ENCODE results near the gene DYNLT2B.
"Not testable (repeated sequence)": the region's sequence is repeated elsewhere in the genome, so short reads cannot be mapped to it uniquely, and the experiment has no call there.

The DYNLT2B gene

DNA sequence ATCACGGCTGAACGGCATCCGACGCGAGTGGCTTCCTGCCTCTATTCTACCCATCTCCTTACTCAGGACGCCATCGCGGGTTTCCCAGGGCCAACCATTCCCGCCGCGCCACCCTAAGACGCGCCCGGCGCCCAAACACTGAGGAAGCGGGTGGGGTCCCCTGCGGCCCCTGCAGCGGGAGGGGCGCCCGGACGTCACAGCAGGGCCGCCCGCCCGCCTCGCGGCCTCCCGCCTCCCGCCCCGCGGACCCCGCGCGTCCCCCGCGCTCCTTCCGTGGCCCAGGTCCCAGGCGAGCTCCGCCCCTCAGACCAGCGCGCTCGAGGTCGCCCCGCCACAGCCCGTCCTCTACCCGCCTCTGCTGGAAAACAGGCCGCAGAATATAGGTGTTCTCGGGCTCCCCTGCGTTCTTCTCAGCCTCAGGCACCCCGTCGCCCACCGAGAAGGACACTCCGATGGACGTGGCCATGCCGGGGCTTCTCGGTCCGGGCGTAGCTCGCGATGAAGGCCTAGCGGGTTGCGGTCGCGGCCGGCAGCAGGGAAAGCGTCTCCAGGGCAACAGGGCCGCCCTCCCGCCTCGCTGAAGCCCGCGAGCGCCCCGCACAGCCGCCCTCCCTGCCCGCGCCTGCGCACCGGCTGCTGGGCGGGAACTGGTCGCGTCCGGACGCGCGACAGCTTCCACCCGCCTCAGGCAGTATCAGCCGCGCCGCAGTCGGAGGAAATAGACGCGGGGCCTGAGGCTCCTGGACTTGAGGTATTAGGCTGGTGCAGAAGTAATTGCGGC lies at the start of gene DYNLT2B:
DYNLT2B (minus strand) TSS at position 554 of the 781 bp plus-strand sequence; CDS start at position 466, 88 bp downstream.
- DNase-seq, result peak; percentile 91

DNA sequence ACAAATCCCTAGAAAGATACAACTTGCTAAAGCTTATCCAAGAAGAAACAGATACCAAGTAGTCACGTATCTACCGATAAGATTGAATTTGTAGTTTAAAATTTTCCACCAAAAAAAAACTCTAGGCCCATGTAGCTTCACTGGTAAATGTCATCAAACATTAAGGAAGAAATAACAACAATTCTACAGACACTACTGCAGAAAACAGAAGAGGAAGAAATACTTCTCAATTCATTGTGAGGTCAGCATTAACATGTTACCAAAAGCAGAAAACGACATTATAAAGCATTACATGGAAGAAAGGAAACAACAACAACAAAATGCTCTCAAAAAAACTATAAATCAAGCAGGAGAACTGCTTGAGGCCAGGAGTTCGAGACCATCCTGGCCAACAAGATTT lies 47.7 kb upstream of the DYNLT2B start:
- no peak for DNase-seq

DNA sequence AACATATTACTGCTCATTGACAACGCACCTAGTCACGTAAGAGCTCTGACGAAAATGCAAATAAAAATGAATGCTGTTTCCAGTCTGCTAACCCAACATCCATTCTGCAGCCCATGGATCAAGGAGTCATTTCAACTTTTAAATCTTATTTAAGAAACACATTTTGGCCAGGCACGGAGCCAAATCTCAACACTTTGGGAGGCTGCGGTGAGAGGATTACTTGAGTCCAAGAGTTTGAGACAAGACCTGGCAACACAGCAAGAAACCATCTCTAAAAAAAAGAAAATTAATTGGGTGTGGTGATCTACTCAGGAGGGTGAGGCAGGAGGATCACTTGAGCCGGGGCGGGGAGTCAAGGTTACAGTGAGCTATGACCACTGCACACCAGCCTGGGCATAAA lies 42.5 kb upstream of the DYNLT2B start:
- DNase-seq, result no peak

DNA sequence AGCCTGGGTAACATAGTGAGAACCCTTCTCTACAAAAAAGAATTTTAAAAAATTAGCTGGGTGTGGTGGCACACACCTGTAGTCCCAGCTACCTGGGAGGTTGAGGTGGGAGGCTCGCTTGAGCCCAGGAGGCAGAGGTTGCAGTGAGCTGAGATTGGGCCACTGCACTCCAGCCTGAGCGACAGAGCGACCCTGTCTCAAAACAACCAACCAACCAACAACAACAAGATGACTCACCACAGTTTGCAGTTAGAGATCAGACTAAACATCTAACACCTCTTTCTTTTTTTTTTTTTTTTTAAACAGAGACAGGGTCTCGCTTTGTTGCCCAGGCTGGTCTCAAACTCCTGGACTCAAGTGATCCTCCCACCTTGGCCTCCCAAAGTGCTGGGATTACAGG lies 40.5 kb upstream of the DYNLT2B start:
- not testable (repeated sequence) for DNase-seq

DNA sequence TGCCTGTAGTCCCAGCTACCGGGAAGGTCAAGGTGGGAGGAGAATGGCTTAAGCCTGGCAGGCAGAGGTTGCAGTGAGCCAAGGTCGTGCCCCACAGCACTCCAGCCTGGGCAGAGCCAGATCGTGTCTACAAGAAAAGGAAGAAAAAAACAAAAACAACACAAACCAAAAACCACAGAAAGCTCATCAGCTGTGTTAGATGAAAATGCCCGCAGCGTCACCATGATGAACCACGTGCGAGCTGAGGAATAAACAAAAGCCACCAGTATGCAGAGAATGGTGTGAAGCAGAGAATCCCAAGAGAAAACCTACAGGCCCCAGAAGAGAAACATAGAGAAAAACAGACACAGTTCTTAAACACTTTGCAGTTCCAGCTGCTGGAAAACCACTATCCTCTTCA lies 39.9 kb upstream of the DYNLT2B start:
- DNase-seq, result peak; percentile 26

DNA sequence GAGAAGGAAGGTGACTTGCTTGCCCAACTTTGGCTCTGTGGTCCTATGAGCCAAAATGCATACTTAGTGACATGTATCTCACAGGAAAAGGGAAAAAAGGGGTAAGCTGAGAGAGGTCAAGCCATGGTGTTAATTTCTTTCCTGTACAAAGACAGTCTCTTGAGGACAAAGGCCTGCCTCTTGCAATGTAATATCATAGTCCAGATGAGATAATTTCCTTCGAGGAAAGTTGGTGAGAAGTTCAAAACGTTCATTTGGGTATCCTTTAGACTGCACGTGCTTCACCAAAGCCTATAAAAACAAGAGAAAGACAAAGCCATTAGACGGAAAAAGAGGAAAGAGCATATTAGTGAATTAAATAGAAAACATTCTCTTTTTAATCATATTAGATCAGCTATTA lies 38.5 kb upstream of the DYNLT2B start:
- no peak for DNase-seq

DNA sequence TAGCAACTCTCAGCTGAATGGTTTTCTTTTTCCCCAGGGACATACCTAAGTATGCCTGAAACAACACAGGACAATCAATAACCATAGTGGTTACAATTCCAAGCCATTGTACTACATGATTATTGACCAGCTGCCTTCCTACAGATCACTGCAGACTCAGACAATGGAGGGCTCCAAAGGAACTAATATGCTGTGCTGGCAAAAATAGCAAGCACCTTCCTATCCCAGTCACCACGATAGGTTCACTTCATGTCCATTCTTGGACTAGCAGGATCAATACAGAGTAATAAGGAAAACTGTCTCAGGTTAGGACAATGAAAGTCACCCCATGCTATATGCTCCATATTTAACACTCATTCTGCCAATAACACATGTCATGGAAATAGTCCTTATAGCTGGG lies 37.6 kb upstream of the DYNLT2B start:
- DNase-seq, result no peak

DNA sequence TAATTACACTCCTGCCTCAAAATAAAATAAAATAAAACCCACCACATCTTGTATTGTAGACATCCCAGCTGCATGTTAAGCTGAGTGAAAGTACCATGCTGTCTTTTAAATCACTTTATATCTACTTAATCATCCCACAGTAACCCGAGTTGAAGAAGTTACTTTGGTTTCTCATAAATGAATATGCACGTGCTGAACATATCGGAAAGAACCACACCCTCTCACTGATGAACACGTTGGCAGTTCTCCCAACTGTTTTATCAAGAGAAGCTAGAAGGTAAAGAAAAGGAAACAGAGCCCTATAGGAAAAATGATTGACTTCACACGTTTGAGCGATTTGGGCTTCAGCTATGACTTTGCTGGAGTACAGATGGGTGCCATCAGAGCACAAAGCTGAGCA lies 36.1 kb upstream of the DYNLT2B start:
- no peak for DNase-seq

DNA sequence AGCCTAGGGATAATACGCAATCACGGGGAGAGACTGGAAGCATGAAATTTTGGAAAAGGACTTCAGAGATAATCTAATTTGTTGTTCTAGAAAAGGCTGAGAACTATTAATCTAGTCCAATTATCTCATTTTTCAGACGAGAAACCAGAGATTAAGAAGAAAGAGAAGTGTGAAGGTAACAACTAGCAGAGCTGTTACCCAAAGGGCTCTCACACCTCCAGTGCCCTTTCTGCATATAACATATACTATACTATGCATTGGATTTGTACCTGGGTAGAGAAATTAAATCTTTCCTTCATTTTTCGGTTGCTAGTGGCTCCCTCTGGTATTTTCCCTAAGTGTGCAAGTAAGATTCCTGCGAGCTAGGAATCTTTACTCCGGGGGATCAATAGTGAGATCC lies 33.5 kb upstream of the DYNLT2B start:
- no peak for DNase-seq

DNA sequence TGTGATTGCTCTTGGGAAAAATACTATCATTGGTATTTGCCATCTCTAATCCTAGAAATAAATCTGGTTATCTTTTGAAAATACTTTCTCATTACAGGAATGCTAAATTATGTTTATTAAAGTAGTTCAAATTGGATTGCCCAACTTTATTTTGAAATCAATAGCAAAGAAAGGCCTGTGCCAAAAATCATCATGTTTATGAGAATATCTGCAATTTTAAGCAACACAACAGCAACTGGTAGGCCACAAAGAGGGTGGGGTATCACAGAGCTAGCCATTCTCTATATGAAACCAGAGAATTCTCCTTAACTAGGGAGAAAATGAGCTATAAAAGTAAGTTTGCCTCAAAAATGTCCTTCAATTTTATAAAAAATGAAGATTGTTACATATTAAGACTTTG lies 32.0 kb upstream of the DYNLT2B start:
- no peak for DNase-seq

DNA sequence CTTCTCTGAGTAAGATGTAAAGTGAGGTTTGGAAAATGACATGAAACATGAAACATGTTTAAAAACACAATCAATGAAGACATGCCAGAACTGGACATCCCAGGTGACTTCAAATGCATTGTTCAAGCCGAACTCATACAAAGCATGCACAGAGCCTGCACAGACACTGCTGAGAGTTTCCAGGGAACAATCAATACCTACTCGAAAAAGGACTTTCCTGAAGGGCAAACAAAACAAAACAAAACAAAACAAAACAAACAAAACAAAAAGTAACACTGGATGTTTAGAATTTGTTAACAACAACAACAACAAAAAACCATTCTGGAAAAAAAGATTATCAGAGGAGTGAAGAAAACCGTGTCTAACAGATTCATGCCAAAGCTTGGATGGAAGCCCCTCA lies 30.7 kb upstream of the DYNLT2B start:
- DNase-seq, result no peak

DNA sequence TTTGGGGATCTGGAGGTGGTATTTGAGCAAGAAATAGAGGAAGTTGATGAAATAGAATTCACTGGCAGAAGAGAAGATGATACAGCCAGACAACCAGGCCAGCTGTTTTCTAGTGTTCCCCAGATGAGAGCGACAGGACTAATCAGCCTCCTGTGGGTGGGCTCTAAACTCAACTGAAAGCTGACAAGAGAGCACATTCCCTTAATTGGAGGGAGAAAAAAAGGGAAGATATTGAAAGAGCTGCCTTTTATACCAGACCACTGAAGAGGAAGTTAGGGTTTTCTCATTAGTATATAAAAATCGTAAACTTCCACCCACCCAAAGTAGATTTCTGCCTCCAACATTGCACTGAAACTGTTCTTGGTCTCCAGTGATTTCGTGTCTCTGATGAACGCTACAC lies 26.6 kb upstream of the DYNLT2B start:
- no peak for DNase-seq

DNA sequence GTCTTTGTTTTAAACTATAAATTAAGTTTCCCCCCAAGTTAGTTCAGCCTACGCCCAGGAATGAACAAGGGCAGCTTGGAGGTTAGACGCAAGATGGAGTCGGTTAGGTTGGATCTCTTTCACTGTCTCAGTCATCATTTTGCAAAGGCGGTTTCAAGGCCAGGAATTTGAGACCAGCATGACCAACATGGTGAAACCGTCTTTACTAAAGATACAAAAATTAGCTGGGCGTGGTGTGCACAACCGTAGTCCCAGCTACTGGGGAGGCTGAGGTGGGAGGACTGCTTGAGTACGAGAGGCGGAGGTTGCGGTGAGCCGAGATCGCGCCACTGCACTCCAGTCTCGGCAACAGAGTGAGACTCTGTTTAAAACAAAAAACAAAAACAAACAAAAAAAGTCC lies 25.9 kb upstream of the DYNLT2B start:
- DNase-seq, result not testable (repeated sequence)

DNA sequence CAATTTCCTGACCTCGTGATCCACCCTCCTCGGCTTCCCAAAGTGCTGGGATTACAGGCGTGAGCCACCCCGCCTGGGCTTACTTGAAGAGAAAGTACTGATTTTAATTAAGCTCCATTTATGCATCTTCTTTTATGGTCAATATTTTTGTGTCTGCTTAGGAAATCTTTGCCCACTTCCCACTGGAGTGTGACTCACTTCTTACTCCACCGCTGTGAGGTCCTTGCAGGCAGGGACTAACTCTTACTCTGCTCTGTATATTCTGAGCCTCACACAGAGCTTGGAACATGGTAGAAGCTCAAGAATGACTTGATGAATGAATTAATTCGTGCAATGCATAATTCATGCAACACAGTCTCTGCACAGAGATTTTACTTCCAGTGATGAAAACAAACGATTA lies 23.1 kb upstream of the DYNLT2B start:
- DNase-seq, result no peak

DNA sequence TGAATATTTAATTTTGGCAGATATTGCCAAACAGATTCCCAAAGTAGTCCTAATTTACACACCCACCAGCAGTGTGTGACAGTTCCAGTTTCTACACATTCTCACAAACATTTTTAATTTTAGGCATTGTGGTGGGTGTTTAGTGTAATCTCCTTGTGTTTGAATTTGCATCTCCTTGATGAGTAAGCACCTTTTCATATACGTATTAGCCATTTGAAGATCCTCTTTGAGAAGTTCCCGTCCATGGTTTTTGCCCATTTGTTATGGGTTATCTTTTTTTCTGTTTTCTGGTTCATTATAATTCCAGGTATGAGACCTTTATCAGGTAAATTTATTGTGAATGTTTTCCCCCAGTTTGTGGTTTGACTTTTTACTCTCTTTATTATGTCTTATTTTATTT lies 22.4 kb upstream of the DYNLT2B start:
- DNase-seq, result no peak

DNA sequence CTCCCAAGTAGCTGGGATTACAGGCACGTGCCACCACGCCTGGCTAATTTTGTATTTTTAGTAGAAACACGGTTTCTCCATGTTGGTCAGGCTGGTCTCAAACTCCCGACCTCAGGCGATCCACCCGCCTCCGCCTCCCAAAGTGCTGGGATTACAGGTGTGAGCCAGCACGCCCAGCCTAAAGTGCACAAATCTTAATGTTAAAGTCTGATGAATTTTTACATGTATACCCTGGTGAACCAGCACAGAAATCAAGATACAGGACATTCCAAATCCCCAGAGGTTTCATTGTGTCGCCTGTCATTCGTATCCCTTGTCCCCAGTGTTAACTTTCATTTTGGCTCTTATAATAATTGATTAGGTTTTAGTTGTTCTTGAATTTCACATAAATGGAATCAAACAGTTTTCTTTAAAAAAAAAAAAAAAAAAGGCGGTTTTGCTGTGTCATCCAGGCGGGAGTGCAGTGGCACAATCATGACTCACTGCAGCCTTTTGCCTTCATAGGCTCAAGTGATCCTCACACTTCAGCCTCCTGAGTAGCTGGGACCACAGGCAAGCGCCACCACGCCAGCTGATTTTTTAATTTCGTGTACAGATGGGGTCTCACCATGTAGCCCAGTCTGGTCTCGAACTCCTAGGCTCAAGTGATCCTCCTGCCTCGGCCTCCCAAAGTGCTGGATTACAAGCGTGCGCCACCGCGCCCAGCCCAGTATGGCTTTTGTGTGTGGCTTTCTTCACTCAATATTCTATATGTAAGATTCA lies 21.6 kb upstream of the DYNLT2B start:
- no peak for DNase-seq

DNA sequence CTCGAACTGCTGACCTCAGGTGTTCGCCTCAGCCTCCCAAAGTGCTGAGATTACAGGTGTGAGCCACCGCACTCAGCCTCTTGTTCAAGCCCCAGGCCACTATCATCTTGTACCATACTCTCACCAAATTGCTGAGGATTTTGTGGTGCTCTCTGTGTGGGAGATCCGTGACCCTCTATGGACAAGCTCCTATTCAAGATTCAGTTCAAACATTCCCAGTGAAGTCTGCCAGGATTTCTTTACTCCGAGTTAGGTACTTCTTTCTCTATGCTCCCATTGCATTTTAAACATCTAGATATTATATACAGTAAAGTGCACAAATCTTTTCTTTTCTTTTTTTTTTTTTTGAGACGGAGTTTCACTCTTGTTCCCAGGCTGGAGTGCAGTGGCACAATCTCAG lies 21.0 kb upstream of the DYNLT2B start:
- DNase-seq, result no peak

DNA sequence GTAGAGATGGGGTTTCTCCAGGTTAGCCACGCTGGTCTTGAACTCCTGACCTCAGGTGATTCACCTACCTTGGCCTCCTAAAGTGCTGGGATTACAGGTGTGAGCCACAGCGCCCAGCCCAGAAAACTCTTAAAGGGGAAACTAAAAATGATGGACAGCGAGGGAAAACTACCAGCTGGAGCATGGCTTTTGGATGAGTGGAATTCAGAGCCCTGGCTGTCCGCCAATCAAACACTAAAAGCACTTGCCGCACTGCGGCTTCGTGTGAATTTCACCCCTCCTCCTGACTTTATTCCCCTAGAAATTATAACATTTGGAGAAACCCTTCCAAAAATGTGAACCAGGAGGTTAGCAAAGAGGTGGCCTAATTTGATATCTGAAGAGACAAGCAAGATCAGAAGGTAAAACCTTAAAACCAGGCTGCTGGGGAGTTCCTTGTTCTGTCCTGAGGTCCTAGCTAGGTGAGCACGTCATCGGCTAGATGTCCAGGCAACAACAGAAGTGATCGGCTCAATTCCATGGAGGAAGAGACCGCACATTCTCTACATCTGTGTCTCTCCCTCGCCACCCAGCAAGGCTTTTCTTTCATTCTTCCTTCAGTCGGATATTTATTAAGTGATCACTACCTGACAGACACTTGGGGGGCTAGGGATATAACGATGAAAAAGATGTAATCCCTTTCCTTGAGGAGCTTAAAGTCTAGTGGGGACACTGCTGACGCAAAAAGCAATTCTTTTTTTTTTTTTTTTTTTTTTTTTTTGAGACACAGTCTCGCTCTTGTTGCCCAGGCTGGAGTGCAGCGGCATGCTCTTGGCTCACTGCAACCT lies 18.5 kb upstream of the DYNLT2B start:
- DNase-seq, result no peak

DNA sequence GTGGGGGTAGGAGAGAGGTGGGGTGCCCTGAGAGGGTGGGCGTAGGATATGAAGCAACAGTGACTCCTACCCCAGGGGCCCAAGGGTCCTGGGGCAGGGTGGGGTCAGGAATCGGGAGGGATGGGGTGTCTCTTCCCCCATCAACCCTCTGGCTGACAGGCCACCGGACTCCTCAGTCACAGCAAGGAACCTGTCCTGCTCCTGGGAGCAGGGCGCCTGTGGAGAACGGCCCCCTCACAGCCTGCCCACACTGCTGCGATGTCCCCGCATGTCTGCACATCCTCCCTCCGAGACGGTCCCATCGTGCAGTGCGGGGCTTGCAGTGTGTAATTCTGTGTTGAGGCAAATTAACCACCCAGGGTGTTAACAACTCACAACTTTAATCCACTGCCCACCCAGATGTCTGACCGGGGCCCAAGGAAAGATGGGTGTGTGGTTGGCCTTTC lies 17.5 kb upstream of the DYNLT2B start:
- no peak for DNase-seq

DNA sequence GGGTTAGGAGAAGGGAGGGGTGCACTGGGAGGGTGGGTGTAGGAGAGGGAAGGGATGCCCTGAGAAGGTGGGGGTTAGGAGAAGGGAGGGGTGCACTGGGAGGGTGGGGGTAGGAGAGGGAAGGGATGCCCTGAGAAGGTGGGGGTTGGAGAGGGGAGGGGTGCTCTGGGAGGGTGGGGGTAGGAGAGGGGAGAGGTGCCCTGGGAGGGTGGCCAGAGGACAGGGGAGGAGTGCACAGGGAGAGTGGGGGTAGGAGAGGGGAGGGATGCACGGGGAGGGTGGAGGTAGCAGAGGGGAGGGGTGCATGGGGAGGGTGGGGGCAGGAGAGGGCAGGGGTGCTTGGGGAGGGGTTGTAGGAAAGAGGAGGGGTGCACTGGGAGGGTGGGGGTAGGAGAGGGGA lies 16.9 kb upstream of the DYNLT2B start:
- DNase-seq, result no peak

DNA sequence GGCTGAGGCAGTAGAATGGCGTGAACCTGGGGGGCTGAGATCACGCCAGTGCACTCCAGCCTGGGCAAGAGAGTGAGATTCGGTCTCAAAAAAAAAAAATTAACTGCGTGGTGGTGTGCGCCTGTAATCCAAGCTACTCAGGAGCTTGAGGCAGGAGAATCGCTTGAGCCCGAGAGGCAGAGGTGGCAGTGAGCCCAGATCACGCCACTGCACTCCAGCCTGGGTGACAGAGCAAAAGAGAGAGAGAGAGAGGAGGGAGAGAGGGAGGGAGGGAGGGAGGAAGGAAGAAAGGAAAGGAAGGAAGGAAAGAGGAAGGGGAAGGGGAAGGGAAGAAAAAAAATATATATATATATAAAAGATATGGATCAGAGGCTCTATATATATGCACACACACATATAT lies 14.1 kb upstream of the DYNLT2B start:
- no peak for DNase-seq

DNA sequence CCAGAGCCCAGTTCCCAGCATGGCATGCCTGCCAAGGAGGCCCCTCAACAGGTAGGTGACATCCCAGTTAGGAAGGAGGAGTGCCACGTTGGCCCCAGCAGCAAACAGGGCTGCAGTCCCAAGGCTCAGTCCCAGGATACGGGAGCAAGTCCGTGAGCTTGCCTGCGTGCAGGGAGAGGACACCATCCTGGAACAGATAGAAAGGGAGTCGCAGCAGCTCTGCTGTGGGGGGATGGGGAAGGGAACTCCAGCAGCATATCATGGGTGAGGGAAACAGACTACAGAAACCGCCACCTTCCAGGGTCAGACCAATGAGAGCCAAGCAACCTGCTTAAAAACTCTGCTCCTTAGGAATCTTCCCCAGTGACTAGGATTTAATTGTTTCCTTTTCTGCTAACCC lies 9.4 kb upstream of the DYNLT2B start:
- DNase-seq, result no peak

DNA sequence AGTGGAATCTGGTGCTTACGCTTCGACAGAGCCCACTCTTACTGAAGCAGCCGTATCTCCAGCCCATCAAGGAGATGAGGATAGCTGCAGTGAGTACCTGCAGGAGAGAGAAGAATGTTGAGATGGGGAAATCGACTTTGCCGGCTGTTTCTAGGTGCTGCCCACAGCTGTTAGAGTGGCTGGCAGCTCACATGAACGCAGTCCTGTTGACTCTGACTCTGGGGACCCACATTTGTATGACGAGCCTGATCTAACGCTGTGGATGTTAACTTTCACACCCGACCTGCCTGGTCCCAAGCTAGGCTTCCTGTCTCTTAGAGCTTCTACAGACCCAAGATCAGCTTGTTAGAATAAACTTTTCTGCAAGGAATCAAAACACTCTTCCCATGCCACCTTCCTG lies 8.9 kb upstream of the DYNLT2B start:
- no peak for DNase-seq

DNA sequence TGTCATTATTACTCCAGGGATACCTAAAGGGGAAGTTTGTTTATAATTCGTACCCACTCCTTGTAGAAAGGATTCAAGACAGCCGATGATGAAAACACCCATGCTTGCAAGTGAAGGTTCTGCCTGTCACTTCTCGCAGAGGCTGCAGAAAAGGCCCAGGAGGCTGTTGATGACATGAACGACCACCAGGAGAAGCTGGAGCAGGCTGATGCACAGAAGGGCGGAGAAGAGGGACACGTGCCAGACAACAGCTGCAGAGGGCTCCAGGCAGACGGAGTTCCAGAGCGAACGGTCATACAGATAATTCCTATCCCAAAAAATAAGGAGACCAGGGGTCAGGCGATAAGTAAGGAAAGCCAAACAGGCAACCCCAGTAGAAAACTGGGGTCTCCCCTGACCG lies 5.7 kb upstream of the DYNLT2B start:
- no peak for DNase-seq
